GM12878 (cell line): ENCODE data around the gene C1R.

ENCODE experiments used
- EZH2 ChIP-seq: IDR thresholded peaks from 2 replicates; pipeline ENCODE4 v1.6.1; 2012; ENCODE audit warnings: low read depth, mild to moderate bottlenecking, control low read depth, inconsistent platforms, low read length, borderline replicate concordance; ENCODE audit not compliant: control insufficient read depth
- MAX ChIP-seq: IDR thresholded peaks from 2 replicates; pipeline ENCODE4 v1.6.1; 2012; ENCODE audit warnings: low read depth, low read length, improper control_type of control experiment

- TF ChIP-seq EZH2 (no peak), MAX (no peak)
Measured at GRCh38 chr12:7137908-7138307, 45.7 kb upstream of the C1R start.
